ENCODE measurements around the gene BST2.

The BST2 gene

GRCh38 chr19:17389957-17390664 is 15.3 kb downstream of the BST2 start:
- H3K4me3 ChIP-seq (ENCODE audit: low read depth, low read length): no peak overlapping the region
- TF ChIP-seq MYC (IDR thresholded peaks at IDR 0.05; ENCODE audit: low read depth, low read length): no peak
- no peak for TF ChIP-seq MAX (IDR thresholded peaks at IDR 0.05; ENCODE audit: low read depth, low read length)
- TF ChIP-seq, protein P1, sequence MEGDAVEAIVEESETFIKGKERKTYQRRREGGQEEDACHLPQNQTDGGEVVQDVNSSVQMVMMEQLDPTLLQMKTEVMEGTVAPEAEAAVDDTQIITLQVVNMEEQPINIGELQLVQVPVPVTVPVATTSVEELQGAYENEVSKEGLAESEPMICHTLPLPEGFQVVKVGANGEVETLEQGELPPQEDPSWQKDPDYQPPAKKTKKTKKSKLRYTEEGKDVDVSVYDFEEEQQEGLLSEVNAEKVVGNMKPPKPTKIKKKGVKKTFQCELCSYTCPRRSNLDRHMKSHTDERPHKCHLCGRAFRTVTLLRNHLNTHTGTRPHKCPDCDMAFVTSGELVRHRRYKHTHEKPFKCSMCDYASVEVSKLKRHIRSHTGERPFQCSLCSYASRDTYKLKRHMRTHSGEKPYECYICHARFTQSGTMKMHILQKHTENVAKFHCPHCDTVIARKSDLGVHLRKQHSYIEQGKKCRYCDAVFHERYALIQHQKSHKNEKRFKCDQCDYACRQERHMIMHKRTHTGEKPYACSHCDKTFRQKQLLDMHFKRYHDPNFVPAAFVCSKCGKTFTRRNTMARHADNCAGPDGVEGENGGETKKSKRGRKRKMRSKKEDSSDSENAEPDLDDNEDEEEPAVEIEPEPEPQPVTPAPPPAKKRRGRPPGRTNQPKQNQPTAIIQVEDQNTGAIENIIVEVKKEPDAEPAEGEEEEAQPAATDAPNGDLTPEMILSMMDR (IDR thresholded peaks at IDR 0.05; ENCODE audit: low read depth, low read length): no peak
- TF ChIP-seq POLR2A (IDR thresholded peaks at IDR 0.05; ENCODE audit: extremely low read depth, insufficient read length): no peak
- DNase-seq (ENCODE audit: low read depth): no peak

GRCh38 chr19:17389288-17389687 is 16.1 kb downstream of the BST2 start:
- TF ChIP-seq, protein P1 (IDR thresholded peaks at IDR 0.05; ENCODE audit: low read depth, low read length): no peak
- TF ChIP-seq MYC (IDR thresholded peaks at IDR 0.05; ENCODE audit: low read depth, low read length): no peak
- TF ChIP-seq POLR2A (IDR thresholded peaks at IDR 0.05; ENCODE audit: extremely low read depth, insufficient read length): no peak
- no peak for TF ChIP-seq MAX (IDR thresholded peaks at IDR 0.05; ENCODE audit: low read depth, low read length)
- no peak overlapping the region for H3K4me3 ChIP-seq (ENCODE audit: low read depth, low read length)
- no peak for DNase-seq (ENCODE audit: low read depth)

DNA sequence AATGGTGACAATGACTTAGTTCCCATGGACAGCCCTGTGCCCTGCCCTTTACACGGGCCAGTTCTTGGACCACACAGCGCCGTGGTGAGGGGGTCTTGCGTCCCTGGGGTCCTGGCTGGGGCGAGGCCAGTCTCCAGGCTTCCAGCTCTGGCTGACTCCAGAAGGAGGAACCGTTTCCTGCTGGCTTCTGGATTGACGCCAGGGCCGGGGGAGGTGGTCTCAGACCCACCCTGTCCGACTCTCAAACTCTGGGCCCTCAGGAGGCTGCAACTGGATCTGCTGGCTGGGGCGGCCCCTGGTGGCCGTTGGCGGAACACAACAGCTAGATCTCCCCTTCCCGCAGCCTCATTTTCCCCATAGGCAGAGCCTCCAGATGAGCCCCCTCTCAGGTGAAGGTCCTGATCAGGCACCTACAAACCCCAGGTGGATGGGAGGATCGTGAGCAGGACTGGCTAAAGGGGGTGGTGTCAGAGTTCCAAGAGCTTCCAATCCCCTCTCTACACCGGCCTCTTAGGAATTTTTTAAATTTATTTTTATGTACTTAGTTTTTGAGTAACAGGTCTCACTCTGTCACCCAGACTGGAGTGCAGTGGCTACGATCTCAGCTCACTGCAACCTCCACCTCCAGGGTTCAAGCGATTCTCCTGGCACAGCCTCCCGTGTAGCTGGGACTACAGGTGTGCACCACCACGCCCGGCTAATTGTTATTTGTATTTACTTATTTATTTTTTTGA is 19.4 kb downstream of the BST2 start:
- DNase-seq (ENCODE audit: low read depth): peak; percentile 68
- no peak overlapping the region for H3K4me3 ChIP-seq (ENCODE audit: low read depth, low read length)
- TF ChIP-seq, protein P1 (IDR thresholded peaks at IDR 0.05; ENCODE audit: low read depth, low read length): peak; percentile 93
- TF ChIP-seq MYC (IDR thresholded peaks at IDR 0.05; ENCODE audit: low read depth, low read length) (0 out of 2 replicates have a peak, but pooled peaks have one; percentile 9), POLR2A (IDR thresholded peaks at IDR 0.05; ENCODE audit: extremely low read depth, insufficient read length) (no peak), MAX (IDR thresholded peaks at IDR 0.05; ENCODE audit: low read depth, low read length) (peak; percentile 40; the same call in 1 of the 2 replicates)

- no peak overlapping the region for H3K4me3 ChIP-seq (ENCODE audit: low read depth, low read length)
- TF ChIP-seq MYC (IDR thresholded peaks at IDR 0.05; ENCODE audit: low read depth, low read length) (no peak), MAX (IDR thresholded peaks at IDR 0.05; ENCODE audit: low read depth, low read length) (no peak), POLR2A (IDR thresholded peaks at IDR 0.05; ENCODE audit: extremely low read depth, insufficient read length) (no peak)
- TF ChIP-seq, protein P1 (IDR thresholded peaks at IDR 0.05; ENCODE audit: low read depth, low read length): no peak
- DNase-seq (ENCODE audit: low read depth): no peak
These were observed 24.8 kb downstream of the BST2 start for GRCh38 chr19:17380426-17381138.

GRCh38 chr19:17379221-17379631 is 26.2 kb downstream of the BST2 start:
- TF ChIP-seq, protein P1 (IDR thresholded peaks at IDR 0.05; ENCODE audit: low read depth, low read length): no peak
- no peak overlapping the region for H3K4me3 ChIP-seq (ENCODE audit: low read depth, low read length)
- DNase-seq (ENCODE audit: low read depth): no peak

All from NB4 (cell line).